Liver (tissue), 9 donors: ENCODE measurements around the gene UTP4. TPM values are rescaled to one million over a fixed set of nuclear protein-coding genes. Genes with fewer than 3 reads are reported as not detected.

ENCODE experiments used
- DNase-seq: peaks from one replicate; pipeline ENCODE4 v3.0.0-alpha.2; 2017; ENCODE audit warnings: low spot score
- H3K27ac ChIP-seq, 2 donors: one replicate each; pipeline ENCODE4 v1.7.0; 2013; ENCODE audit warnings: inconsistent platforms in 2 of 2, low read length in 2 of 2, control low read depth in 1 of 2, low read depth in 1 of 2, mild to moderate bottlenecking in 1 of 2
- H3K27me3 ChIP-seq, 4 donors: one replicate each; pipeline versions ENCODE4 v1.6.1 to v1.7.0; 2013; ENCODE audit warnings: low read length in 3 of 4, inconsistent platforms in 1 of 4, mild to moderate bottlenecking in 1 of 4, moderate library complexity in 1 of 4; ENCODE audit not compliant: control insufficient read depth in 4 of 4, insufficient read depth in 4 of 4
- H3K36me3 ChIP-seq, 4 donors: one replicate each; pipeline versions ENCODE4 v1.6.1 to v1.7.0; 2013; ENCODE audit warnings: low read length in 3 of 4, mild to moderate bottlenecking in 3 of 4, low read depth in 1 of 4, moderate library complexity in 1 of 4; ENCODE audit not compliant: control insufficient read depth in 4 of 4, insufficient read depth in 3 of 4
- H3K4me1 ChIP-seq, 4 donors: one replicate each; pipeline versions ENCODE4 v1.6.1 to v1.7.0; 2013; ENCODE audit warnings: low read length in 3 of 4, mild to moderate bottlenecking in 3 of 4, moderate library complexity in 1 of 4; ENCODE audit not compliant: control insufficient read depth in 4 of 4, insufficient read depth in 4 of 4
- H3K4me3 ChIP-seq, 3 donors: one replicate each; pipeline versions ENCODE4 v1.6.1 to v1.7.0; 2013; ENCODE audit warnings: low read length in 3 of 3, control low read depth in 1 of 3, low read depth in 1 of 3, mild to moderate bottlenecking in 1 of 3
- H3K9ac ChIP-seq, 2 donors: one replicate each; pipeline ENCODE4 v1.7.0; 2013; ENCODE audit warnings: low read length in 2 of 2, mild to moderate bottlenecking in 2 of 2, moderate library complexity in 2 of 2, control low read depth in 1 of 2, low read depth in 1 of 2
- H3K9me3 ChIP-seq, 4 donors: one replicate each; pipeline versions ENCODE4 v1.6.1 to v1.7.0; 2013; ENCODE audit warnings: low read length in 3 of 4; ENCODE audit not compliant: control insufficient read depth in 4 of 4
- EGR1 ChIP-seq, 2 donors: IDR thresholded peaks; 2 replicates each; pipeline ENCODE4 v1.6.1; 2016 to 2018; ENCODE audit warnings: antibody characterized with exemption in 2 of 2, low read depth in 2 of 2
- FOXA1 ChIP-seq: IDR thresholded peaks from 2 replicates; pipeline ENCODE4 v1.6.1; 2016; ENCODE audit warnings: antibody characterized with exemption
- FOXA2 ChIP-seq: IDR thresholded peaks from 2 replicates; pipeline ENCODE4 v1.6.1; 2016; ENCODE audit warnings: antibody characterized with exemption
- GABPA ChIP-seq, 2 donors: IDR thresholded peaks in 1 of 2; conservative IDR thresholded peaks in 1 of 2; 2 replicates each; pipeline ENCODE4 v1.6.1; 2016; ENCODE audit warnings: antibody characterized with exemption in 2 of 2, mild to moderate bottlenecking in 1 of 2, moderate library complexity in 1 of 2
- HNF4G ChIP-seq: IDR thresholded peaks from 2 replicates; pipeline ENCODE4 v1.6.1; 2016; ENCODE audit warnings: antibody characterized with exemption
- JUND ChIP-seq, 2 donors: IDR thresholded peaks; 2 replicates each; pipeline ENCODE4 v1.6.1; 2016; ENCODE audit warnings: antibody characterized with exemption in 2 of 2
- NR2F2 ChIP-seq: IDR thresholded peaks from 2 replicates; pipeline ENCODE4 v1.6.1; 2016; ENCODE audit warnings: antibody characterized with exemption
- RAD21 ChIP-seq, 2 donors: IDR thresholded peaks; 2 replicates each; pipeline ENCODE4 v1.6.1; 2016; ENCODE audit warnings: antibody characterized with exemption in 2 of 2, mild to moderate bottlenecking in 2 of 2
- RXRA ChIP-seq, 2 donors: IDR thresholded peaks; 2 replicates each; pipeline ENCODE4 v1.6.1; 2017 to 2018; ENCODE audit warnings: antibody characterized with exemption in 2 of 2, mild to moderate bottlenecking in 1 of 2
- SP1 ChIP-seq: IDR thresholded peaks from 2 replicates; pipeline ENCODE4 v1.6.1; 2018; ENCODE audit warnings: antibody characterized with exemption, mild to moderate bottlenecking
- TAF1 ChIP-seq: conservative IDR thresholded peaks from 2 replicates; pipeline ENCODE4 v1.6.1; 2016; ENCODE audit warnings: antibody characterized with exemption, mild to moderate bottlenecking
- YY1 ChIP-seq: IDR thresholded peaks from 2 replicates; pipeline ENCODE4 v1.6.1; 2016; ENCODE audit warnings: antibody characterized with exemption, mild to moderate bottlenecking
- WGBS: extraction: QIAGEN DNeasy Blood & Tissue Kit; methylation state at CpG from one replicate; pipeline ENCODE4 v1.1.7; 2013; 5-methylcytosine and 5-hydroxymethylcytosine counted together
- polyA plus RNA-seq, 2 donors: library from polyadenylated mRNA; stranded (reverse) in 1 of 2; unstranded in 1 of 2; fragments of 200-250 nt in 1 of 2; fragments of >200 nt in 1 of 2; fragmentation: Nextera tagmentation in 1 of 2; extraction: Ambion mirVana in 1 of 2; gene quantifications; one replicate each; pipeline versions ENCODE4 v1.2.1 to v1.2.3, GENCODE V29; 2013 to 2015
- total RNA-seq, 2 donors: library from RNA; depleted of rRNA; stranded (reverse); fragments of >200 nt; gene quantifications; one replicate each; pipeline ENCODE4 v1.2.3, GENCODE V29; 2014
- TF ChIP-seq, protein P1 (sequence below): IDR thresholded peaks from 2 replicates; pipeline ENCODE4 v1.6.1; 2016; ENCODE audit warnings: antibody characterized with exemption
- TF ChIP-seq, protein P2 (sequence below): IDR thresholded peaks from 2 replicates; pipeline ENCODE4 v1.6.1; 2016; ENCODE audit warnings: antibody characterized with exemption
- TF ChIP-seq, protein P3 (sequence below): IDR thresholded peaks from 2 replicates; pipeline ENCODE4 v1.6.1; 2016; ENCODE audit warnings: antibody characterized with exemption
- TF ChIP-seq, protein P4 (sequence below): IDR thresholded peaks from 2 replicates; pipeline ENCODE4 v1.6.1; 2016; ENCODE audit warnings: antibody characterized with exemption, mild to moderate bottlenecking
- donor health status: healthy.
- donor health status: healthy.
- donor health status: healthy.
- donor health status: healthy.
- donor health status: healthy.

The UTP4 gene
- total and polyA plus RNA-seq, 4 donors: 11.3 to 13.8 (median 12.4) TPM

DNA sequence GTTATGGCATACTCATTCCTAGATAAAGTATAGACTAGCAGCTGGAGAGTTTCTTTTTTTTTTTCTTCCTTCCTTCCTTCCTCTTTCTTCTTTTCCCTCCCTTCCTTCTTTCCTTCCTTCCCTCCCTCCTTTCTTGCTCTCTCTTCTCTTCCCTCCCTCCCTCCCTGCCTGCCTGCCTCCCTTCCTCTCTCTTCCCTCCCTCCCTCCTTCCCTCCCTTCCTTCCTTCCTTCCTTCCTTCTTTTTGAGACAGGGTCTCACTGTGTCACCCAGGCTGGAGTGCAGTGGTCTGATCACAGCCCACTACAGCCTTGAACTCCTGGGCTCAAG is 47.5 kb downstream of the UTP4 start:
- Histone ChIP-seq H3K9me3 (no peaks in the 10 kb centered on the region), H3K36me3 (no peaks in the 10 kb centered on the region), H3K9ac (no peak overlapping the region), H3K27me3 (no peaks in the 10 kb centered on the region), H3K27ac (no peak overlapping the region), H3K4me1 (no peaks in the 10 kb centered on the region), H3K4me3 (no peak overlapping the region)
- no peak for DNase-seq
- TF ChIP-seq GABPA (IDR thresholded peaks at IDR 0.05 in 1 of 2, conservative IDR thresholded peaks at IDR 0.05 in 1 of 2) (no peak), RXRA (IDR thresholded peaks at IDR 0.05) (no peak), NR2F2 (no peak), JUND (IDR thresholded peaks at IDR 0.05) (no peak)

DNA sequence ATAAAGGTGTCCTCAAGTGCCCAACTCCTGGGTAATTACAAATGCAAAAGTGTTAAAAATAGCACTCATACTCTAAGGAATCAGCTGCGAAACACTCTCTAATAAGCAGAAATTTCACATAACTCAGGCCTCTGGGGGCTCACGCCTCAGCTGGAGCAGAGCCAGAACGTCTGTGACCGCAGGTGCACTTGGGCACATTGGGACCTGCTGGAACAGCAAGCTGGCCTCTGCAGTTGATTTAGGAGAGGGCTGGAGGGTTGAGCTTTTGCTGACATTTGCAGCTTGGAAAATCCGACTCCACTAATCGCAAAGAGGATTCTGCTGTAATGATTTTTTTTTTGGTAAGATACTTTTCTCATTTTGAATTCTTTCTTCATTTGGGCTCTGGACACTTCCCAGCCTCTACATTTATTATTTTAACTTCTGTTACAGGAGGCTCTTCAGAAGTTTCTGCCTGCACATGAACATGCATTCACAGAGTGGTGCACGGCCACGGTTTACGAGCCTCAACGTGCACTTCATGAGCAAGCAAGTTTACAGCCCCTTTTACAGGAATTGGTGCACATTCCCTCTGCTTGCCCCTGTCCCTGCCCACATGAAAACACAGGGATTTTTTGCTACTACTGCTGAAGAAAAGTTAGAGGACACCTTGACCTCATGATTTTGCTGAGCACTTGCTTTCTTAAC is 50.4 kb downstream of the UTP4 start:
- Histone ChIP-seq H3K9ac (no peak overlapping the region), H3K36me3 (no peaks in the 10 kb centered on the region), H3K9me3 (no peaks in the 10 kb centered on the region), H3K4me1 (peaks cover 0 to 5% (median 3%) of the 10 kb centered on the region in 4 donors), H3K27me3 (no peaks in the 10 kb centered on the region), H3K4me3 (no peak overlapping the region), H3K27ac (no peak overlapping the region)
- TF ChIP-seq YY1 (no peak), EGR1 (IDR thresholded peaks at IDR 0.05; ENCODE audit: low read depth in 2 of 2) (no peak), JUND (IDR thresholded peaks at IDR 0.05) (no peak), TAF1 (no peak), SP1 (no peak), RXRA (IDR thresholded peaks at IDR 0.05) (no peak), FOXA2 (no peak), RAD21 (IDR thresholded peaks at IDR 0.05) (no peak), FOXA1 (no peak), HNF4G (no peak), NR2F2 (no peak)
- TF ChIP-seq, protein P1, sequence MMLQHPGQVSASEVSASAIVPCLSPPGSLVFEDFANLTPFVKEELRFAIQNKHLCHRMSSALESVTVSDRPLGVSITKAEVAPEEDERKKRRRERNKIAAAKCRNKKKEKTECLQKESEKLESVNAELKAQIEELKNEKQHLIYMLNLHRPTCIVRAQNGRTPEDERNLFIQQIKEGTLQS: no peak
- TF ChIP-seq, protein P2, sequence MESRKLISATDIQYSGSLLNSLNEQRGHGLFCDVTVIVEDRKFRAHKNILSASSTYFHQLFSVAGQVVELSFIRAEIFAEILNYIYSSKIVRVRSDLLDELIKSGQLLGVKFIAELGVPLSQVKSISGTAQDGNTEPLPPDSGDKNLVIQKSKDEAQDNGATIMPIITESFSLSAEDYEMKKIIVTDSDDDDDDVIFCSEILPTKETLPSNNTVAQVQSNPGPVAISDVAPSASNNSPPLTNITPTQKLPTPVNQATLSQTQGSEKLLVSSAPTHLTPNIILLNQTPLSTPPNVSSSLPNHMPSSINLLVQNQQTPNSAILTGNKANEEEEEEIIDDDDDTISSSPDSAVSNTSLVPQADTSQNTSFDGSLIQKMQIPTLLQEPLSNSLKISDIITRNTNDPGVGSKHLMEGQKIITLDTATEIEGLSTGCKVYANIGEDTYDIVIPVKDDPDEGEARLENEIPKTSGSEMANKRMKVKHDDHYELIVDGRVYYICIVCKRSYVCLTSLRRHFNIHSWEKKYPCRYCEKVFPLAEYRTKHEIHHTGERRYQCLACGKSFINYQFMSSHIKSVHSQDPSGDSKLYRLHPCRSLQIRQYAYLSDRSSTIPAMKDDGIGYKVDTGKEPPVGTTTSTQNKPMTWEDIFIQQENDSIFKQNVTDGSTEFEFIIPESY: no peak
- no peak for DNase-seq
- WGBS: 75% methylated on average over 10 of the region's 10 CpGs

DNA sequence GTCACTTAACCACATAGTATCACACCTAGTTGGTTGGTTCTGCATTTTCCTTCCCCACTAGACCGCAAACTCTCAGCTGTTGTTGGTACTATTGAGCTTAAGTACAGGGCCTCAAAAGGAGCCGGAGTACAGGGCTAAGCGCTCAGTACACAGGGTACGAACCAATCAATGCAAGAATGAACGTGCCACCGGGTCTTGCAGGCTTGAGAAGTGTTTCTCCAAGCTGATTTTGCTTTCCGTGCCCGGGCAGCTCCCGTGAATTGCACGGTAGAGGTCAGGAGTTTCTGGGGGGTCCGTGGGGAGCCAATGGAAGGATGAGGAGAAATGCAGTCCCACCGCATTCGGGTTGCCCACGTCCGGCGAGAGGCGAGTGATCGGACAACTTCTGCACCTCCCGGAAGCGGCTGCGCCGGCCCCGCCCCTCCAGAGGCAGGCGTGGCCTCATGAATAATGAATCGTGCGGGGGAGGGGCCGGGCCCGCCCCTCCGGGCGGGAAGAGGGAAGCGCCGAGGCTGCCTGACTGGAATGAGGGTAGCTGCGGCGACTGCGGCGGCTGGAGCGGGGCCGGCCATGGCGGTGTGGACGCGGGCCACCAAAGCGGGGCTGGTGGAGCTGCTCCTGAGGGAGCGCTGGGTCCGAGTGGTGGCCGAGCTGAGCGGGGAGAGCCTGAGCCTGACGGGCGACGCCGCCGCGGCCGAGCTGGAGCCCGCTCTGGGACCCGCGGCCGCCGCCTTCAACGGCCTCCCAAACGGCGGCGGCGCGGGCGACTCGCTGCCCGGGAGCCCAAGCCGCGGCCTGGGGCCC is 54.4 kb downstream of the UTP4 start, which contains the start of gene SNTB2:
Gene SNTB2 (plus strand): TSS at position 523 of the 804 bp plus-strand sequence. CDS start 3 bp downstream, at position 526.
- peaks cover 0 to 15% (median 13%) of the 10 kb centered on the region in 4 donors for H3K4me1 ChIP-seq
- peak within 1 kb of the TSS; percentile 22 to 96 (median 74) for H3K4me3 ChIP-seq
- peak; percentile 90 for DNase-seq
- H3K36me3 ChIP-seq: no peaks in the 10 kb centered on the region
- under 1% methylated on average over 69 of the region's 69 CpGs for WGBS
- H3K9ac ChIP-seq: peak within 1 kb of the TSS; percentile 42 to 86
- H3K9me3 ChIP-seq: no peaks in the 10 kb centered on the region
- no peaks in the 10 kb centered on the region for H3K27me3 ChIP-seq
- H3K27ac ChIP-seq: peak within 1 kb of the TSS; percentile 73 to 82
- peak; percentile 37 for TF ChIP-seq TAF1
- TF ChIP-seq, protein P3, sequence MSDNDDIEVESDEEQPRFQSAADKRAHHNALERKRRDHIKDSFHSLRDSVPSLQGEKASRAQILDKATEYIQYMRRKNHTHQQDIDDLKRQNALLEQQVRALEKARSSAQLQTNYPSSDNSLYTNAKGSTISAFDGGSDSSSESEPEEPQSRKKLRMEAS: no peak
- no peak for TF ChIP-seq NR2F2
- peak; percentile 33 to 71 for TF ChIP-seq GABPA (IDR thresholded peaks at IDR 0.05 in 1 of 2, conservative IDR thresholded peaks at IDR 0.05 in 1 of 2)
- TF ChIP-seq, protein P2: no peak
- TF ChIP-seq, protein P1: no peak
- TF ChIP-seq JUND (IDR thresholded peaks at IDR 0.05): no peak
- no peak for TF ChIP-seq RXRA (IDR thresholded peaks at IDR 0.05)
- TF ChIP-seq FOXA1: no peak
- TF ChIP-seq, protein P4, sequence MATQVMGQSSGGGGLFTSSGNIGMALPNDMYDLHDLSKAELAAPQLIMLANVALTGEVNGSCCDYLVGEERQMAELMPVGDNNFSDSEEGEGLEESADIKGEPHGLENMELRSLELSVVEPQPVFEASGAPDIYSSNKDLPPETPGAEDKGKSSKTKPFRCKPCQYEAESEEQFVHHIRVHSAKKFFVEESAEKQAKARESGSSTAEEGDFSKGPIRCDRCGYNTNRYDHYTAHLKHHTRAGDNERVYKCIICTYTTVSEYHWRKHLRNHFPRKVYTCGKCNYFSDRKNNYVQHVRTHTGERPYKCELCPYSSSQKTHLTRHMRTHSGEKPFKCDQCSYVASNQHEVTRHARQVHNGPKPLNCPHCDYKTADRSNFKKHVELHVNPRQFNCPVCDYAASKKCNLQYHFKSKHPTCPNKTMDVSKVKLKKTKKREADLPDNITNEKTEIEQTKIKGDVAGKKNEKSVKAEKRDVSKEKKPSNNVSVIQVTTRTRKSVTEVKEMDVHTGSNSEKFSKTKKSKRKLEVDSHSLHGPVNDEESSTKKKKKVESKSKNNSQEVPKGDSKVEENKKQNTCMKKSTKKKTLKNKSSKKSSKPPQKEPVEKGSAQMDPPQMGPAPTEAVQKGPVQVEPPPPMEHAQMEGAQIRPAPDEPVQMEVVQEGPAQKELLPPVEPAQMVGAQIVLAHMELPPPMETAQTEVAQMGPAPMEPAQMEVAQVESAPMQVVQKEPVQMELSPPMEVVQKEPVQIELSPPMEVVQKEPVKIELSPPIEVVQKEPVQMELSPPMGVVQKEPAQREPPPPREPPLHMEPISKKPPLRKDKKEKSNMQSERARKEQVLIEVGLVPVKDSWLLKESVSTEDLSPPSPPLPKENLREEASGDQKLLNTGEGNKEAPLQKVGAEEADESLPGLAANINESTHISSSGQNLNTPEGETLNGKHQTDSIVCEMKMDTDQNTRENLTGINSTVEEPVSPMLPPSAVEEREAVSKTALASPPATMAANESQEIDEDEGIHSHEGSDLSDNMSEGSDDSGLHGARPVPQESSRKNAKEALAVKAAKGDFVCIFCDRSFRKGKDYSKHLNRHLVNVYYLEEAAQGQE: peak; percentile 60
- peak in 1 of 2 donors; percentile 38 for TF ChIP-seq RAD21 (IDR thresholded peaks at IDR 0.05)
- TF ChIP-seq EGR1 (IDR thresholded peaks at IDR 0.05; ENCODE audit: low read depth in 2 of 2): peak; percentile 44 to 75
- TF ChIP-seq HNF4G: no peak
